ENCODE results near the gene CLN6. TPM values are rescaled to one million over a fixed set of nuclear protein-coding genes. Genes with fewer than 3 reads are reported as not detected.

Gene CLN6
- total RNA-seq, 1 experiment from 2014 or later, result 71.9 TPM

DNA sequence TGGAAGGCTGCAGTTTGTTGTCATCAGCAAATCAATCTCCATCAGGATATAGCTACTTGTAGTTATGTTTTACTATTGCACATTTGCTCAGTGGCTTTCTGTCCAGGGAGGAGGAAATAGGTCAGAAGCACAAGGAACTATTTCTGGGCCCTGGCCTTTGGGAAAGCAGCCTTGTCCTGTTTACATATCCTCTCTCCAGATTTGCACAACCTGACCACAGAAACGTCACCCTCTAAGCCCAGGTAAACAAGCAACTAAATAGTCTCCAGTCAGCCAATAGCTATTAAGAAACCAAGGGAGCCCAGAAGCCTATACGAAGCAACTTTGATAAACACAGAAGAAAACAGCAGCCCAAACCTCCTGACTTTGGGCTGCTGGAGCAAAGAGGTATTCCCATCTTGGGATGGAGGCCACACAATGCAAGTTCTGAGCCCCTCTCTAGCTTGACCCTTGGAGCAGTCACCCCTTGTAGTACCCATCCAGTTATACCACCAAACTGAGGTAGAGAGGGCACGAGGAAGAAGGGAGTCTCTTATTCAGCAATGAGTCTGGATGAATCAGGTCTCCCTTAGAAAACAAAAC is 45.7 kb upstream of the CLN6 start:
- Histone ChIP-seq H3K14ac (ENCODE audit: insufficient read depth, low read length) (no peak overlapping the region), H2AFZ (ENCODE audit: low read length) (no peak overlapping the region), H3T11ph (ENCODE audit: low read length) (no peak overlapping the region), H4K20me1 (ENCODE audit: control insufficient read depth, insufficient read depth, insufficient read length) (no peaks in the 10 kb centered on the region), H2BK5ac (ENCODE audit: insufficient read length, low read length) (no peak overlapping the region), H3K4me2 (ENCODE audit: insufficient read depth, insufficient read length, low read length) (no peak overlapping the region), H4K91ac (ENCODE audit: insufficient read length, low read depth, low read length) (no peak overlapping the region), H3K4ac (ENCODE audit: low read depth, low read length) (no peak overlapping the region), H3K79me2 (ENCODE audit: insufficient read depth, low read length) (peaks cover 16% of the 10 kb centered on the region), H2BK120ac (ENCODE audit: low read depth, low read length, poor library complexity, severe bottlenecking) (no peak overlapping the region), H4K8ac (replicated peaks; ENCODE audit: insufficient read length, low read depth, low read length) (no peak overlapping the region), H3K27ac (ENCODE audit: insufficient read length, low read depth, low read length) (no peak overlapping the region), H3K18ac (ENCODE audit: insufficient read length, low read depth, low read length) (no peak overlapping the region), H2AK5ac (ENCODE audit: insufficient read length, low read length) (no peak overlapping the region), H3K4me1 (ENCODE audit: insufficient read depth, low read length) (peaks cover 7% of the 10 kb centered on the region; the same call in 1 of the 2 replicates), H2BK15ac (ENCODE audit: low read depth, low read length) (no peak overlapping the region), H3K56ac (ENCODE audit: insufficient read length, low read depth, low read length) (no peak overlapping the region), H3K9ac (ENCODE audit: extremely low read depth, insufficient read length, low read length) (no peak overlapping the region), H2BK12ac (ENCODE audit: insufficient read length, low read depth, low read length) (no peak overlapping the region), H2BK20ac (ENCODE audit: low read depth, low read length, poor library complexity, severe bottlenecking) (no peak overlapping the region), H3K9me3 (ENCODE audit: control insufficient read depth, low read depth, low read length) (no peaks in the 10 kb centered on the region), H3K23me2 (ENCODE audit: insufficient read length, low read depth, low read length, poor library complexity, severe bottlenecking) (peaks cover 16% of the 10 kb centered on the region), H4K5ac (ENCODE audit: insufficient read length, low read depth, low read length) (no peak overlapping the region), H3K79me1 (ENCODE audit: insufficient read depth, low read depth, low read length, poor library complexity, severe bottlenecking) (no peaks in the 10 kb centered on the region), H3K27me3 (ENCODE audit: insufficient read depth, low read length) (no peaks in the 10 kb centered on the region), H3K23ac (ENCODE audit: insufficient read length, low read depth, low read length) (no peak overlapping the region)
- H3K36me3 Mint-ChIP-seq (ENCODE audit: insufficient read depth in 1 of 3, low read depth in 3 of 3), result peaks cover 0 to 17% (median 0%) of the 10 kb centered on the region in 3 experiments; a peak in 3 of 7 replicates
- WGBS (ENCODE audit: extremely low coverage, insufficient read length, low lambda C conversion rate), result no CpG with 5 or more reads among the region's 3 CpGs
- DNase-seq, result no peak
- no peak overlapping the region for H3K27ac Mint-ChIP-seq
- TF ChIP-seq, protein P1, sequence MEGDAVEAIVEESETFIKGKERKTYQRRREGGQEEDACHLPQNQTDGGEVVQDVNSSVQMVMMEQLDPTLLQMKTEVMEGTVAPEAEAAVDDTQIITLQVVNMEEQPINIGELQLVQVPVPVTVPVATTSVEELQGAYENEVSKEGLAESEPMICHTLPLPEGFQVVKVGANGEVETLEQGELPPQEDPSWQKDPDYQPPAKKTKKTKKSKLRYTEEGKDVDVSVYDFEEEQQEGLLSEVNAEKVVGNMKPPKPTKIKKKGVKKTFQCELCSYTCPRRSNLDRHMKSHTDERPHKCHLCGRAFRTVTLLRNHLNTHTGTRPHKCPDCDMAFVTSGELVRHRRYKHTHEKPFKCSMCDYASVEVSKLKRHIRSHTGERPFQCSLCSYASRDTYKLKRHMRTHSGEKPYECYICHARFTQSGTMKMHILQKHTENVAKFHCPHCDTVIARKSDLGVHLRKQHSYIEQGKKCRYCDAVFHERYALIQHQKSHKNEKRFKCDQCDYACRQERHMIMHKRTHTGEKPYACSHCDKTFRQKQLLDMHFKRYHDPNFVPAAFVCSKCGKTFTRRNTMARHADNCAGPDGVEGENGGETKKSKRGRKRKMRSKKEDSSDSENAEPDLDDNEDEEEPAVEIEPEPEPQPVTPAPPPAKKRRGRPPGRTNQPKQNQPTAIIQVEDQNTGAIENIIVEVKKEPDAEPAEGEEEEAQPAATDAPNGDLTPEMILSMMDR (conservative IDR thresholded peaks at IDR 0.05), result no peak
- H3K4me1 Mint-ChIP-seq, result peaks cover 49 to 58% of the 10 kb centered on the region in 2 experiments
- H3K4me3 Mint-ChIP-seq, result no peak overlapping the region
- no peaks in the 10 kb centered on the region for H3K27me3 Mint-ChIP-seq (ENCODE audit: low read depth)
- H3K9me3 Mint-ChIP-seq, result no peaks in the 10 kb centered on the region

Measured in H9 (cell line).